ENCODE measurements around the gene ATP6V0D1. TPM values are rescaled to one million over a fixed set of nuclear protein-coding genes. Genes with fewer than 3 reads are reported as not detected.

ATP6V0D1 gene
- total RNA-seq, 1 experiment from 2014 or later: 76.6 TPM

GRCh38 chr16:67430977-67431774 lies 49.8 kb downstream of the ATP6V0D1 start, which contains the start of gene HSD11B2:
TSS of gene HSD11B2 (plus strand) at chr16:67431121. CDS start at chr16:67431249, 128 bp downstream.
- peaks cover 3% of the 10 kb centered on the region for H3K4me1 ChIP-seq (ENCODE audit: insufficient read depth, low read length)
- BruUV-seq (replicated peaks): no TSS peak
- ChIA-PET POLR2A (ENCODE audit: unreplicated experiment) (interaction anchor here (0.6 kb wide), 1 partner anchor 116 kb away, joined by 11 read pairs; no protein-coding TSS in a partner anchor), CTCF (interaction anchor here (0.5 to 0.8 kb wide), 2 partner anchors 24 to 83 kb away, joined by 3 to 4 read pairs; no protein-coding TSS in a partner anchor)
- intact Hi-C loops (cut with micrococcal nuclease): no loop called here
- peak within 1 kb of the TSS; percentile 68 for H3K4me3 ChIP-seq (ENCODE audit: low read length)
- no peaks in the 10 kb centered on the region for H3K79me2 ChIP-seq (ENCODE audit: low read length)
- H3F3A ChIP-seq (ENCODE audit: low read length, unreplicated experiment): no peaks in the 10 kb centered on the region
- DNase-seq (peak; percentile 59), ATAC-seq (peak; percentile 71)
- no peaks in the 10 kb centered on the region for H4K20me1 ChIP-seq (ENCODE audit: low read length)
- H3K9me3 ChIP-seq (ENCODE audit: low read length): no peaks in the 10 kb centered on the region
- peak within 1 kb of the TSS; percentile 54 for H3K9ac ChIP-seq (ENCODE audit: low read length)
- H3K36me3 ChIP-seq (ENCODE audit: low read depth, low read length): no peaks in the 10 kb centered on the region
- H3K9me2 ChIP-seq (replicated peaks; ENCODE audit: low read length): no peaks in the 10 kb centered on the region
- H2AFZ ChIP-seq (ENCODE audit: low read length): peak within 1 kb of the TSS; percentile 73
- TF ChIP-seq EZH2phosphoT487 (IDR thresholded peaks at IDR 0.05; ENCODE audit: borderline replicate concordance, low read length) (no peak), EZH2 (IDR thresholded peaks at IDR 0.05; ENCODE audit: low read length, unreplicated experiment) (no peak)
- no peak within 1 kb of the TSS for H3K27ac ChIP-seq (ENCODE audit: low read length)
- H3K27me3 ChIP-seq (ENCODE audit: low read length): no peaks in the 10 kb centered on the region
- H3K4me2 ChIP-seq (ENCODE audit: low read length): peak within 1 kb of the TSS; percentile 91

GRCh38 chr16:67430504-67430976 lies 50.4 kb downstream of the ATP6V0D1 start:
- H3F3A ChIP-seq (ENCODE audit: low read length, unreplicated experiment): no peaks in the 10 kb centered on the region
- intact Hi-C loops (cut with micrococcal nuclease): no loop called here
- no peaks in the 10 kb centered on the region for H4K20me1 ChIP-seq (ENCODE audit: low read length)
- peak; percentile 37 for ATAC-seq
- ChIA-PET CTCF (interaction anchor here (0.5 to 0.8 kb wide), 2 partner anchors 25 to 83 kb away, joined by 3 to 4 read pairs; no protein-coding TSS in a partner anchor), POLR2A (ENCODE audit: unreplicated experiment) (no interaction called here)
- peak; percentile 29 for DNase-seq
- BruUV-seq (replicated peaks): no TSS peak
- no peaks in the 10 kb centered on the region for H3K9me2 ChIP-seq (replicated peaks; ENCODE audit: low read length)
- H3K4me3 ChIP-seq (ENCODE audit: low read length): peak overlapping the region; percentile 68
- H3K79me2 ChIP-seq (ENCODE audit: low read length): no peaks in the 10 kb centered on the region
- no peaks in the 10 kb centered on the region for H3K36me3 ChIP-seq (ENCODE audit: low read depth, low read length)
- peak overlapping the region; percentile 54 for H3K9ac ChIP-seq (ENCODE audit: low read length)
- no peak overlapping the region for H3K27ac ChIP-seq (ENCODE audit: low read length)
- H3K4me1 ChIP-seq (ENCODE audit: insufficient read depth, low read length): peaks cover 3% of the 10 kb centered on the region
- TF ChIP-seq EZH2 (IDR thresholded peaks at IDR 0.05; ENCODE audit: low read length, unreplicated experiment): no peak
- peak; percentile 63 for TF ChIP-seq EZH2phosphoT487 (IDR thresholded peaks at IDR 0.05; ENCODE audit: borderline replicate concordance, low read length)
- H3K9me3 ChIP-seq (ENCODE audit: low read length): no peaks in the 10 kb centered on the region
- peak overlapping the region; percentile 88 for H3K4me2 ChIP-seq (ENCODE audit: low read length)
- H3K27me3 ChIP-seq (ENCODE audit: low read length): no peaks in the 10 kb centered on the region
- H2AFZ ChIP-seq (ENCODE audit: low read length): peak overlapping the region; percentile 73

- BruUV-seq (replicated peaks): no TSS peak
- Histone ChIP-seq H2AFZ (ENCODE audit: low read length) (peak overlapping the region; percentile 73), H3K27ac (ENCODE audit: low read length) (no peak overlapping the region), H3K36me3 (ENCODE audit: low read depth, low read length) (no peaks in the 10 kb centered on the region), H4K20me1 (ENCODE audit: low read length) (no peaks in the 10 kb centered on the region), H3F3A (ENCODE audit: low read length, unreplicated experiment) (no peaks in the 10 kb centered on the region), H3K27me3 (ENCODE audit: low read length) (no peaks in the 10 kb centered on the region), H3K9ac (ENCODE audit: low read length) (peak overlapping the region; percentile 54), H3K9me2 (replicated peaks; ENCODE audit: low read length) (no peaks in the 10 kb centered on the region), H3K9me3 (ENCODE audit: low read length) (no peaks in the 10 kb centered on the region), H3K4me3 (ENCODE audit: low read length) (peak overlapping the region; percentile 68), H3K4me1 (ENCODE audit: insufficient read depth, low read length) (peaks cover 3% of the 10 kb centered on the region), H3K4me2 (ENCODE audit: low read length) (peak overlapping the region; percentile 88), H3K79me2 (ENCODE audit: low read length) (no peaks in the 10 kb centered on the region)
- no peak for ATAC-seq
- ChIA-PET CTCF (no interaction called here), POLR2A (ENCODE audit: unreplicated experiment) (no interaction called here)
- intact Hi-C loops (cut with micrococcal nuclease): no loop called here
- DNase-seq: no peak
- no peak for TF ChIP-seq EZH2phosphoT487 (IDR thresholded peaks at IDR 0.05; ENCODE audit: borderline replicate concordance, low read length)
- no peak for TF ChIP-seq EZH2 (IDR thresholded peaks at IDR 0.05; ENCODE audit: low read length, unreplicated experiment)
- TF ChIP-seq CTCF (conservative IDR thresholded peaks at IDR 0.05; ENCODE audit: low read depth, low read length): no peak
Measured at GRCh38 chr16:67429799-67430503, 51.0 kb downstream of the ATP6V0D1 start.

All from PC-3 (cell line).